Ascending aorta (tissue), 2 donors: ENCODE results near the gene NTM. TPM values are rescaled to one million over a fixed set of nuclear protein-coding genes. Genes with fewer than 3 reads are reported as not detected.

ENCODE experiments used
- DNase-seq, 2 donors: peaks; one replicate each; pipeline ENCODE4 v3.0.0-alpha.2; 2019; ENCODE audit warnings: low spot score in 2 of 2
- H3K27ac ChIP-seq, 2 donors: fragments of 200-600 bp; sonication (generic); one replicate each; pipeline ENCODE4 v1.5.1; 2016 to 2017; ENCODE audit warnings: mild to moderate bottlenecking in 1 of 2
- H3K27me3 ChIP-seq: fragments of 200-600 bp; sonication (generic); one replicate; pipeline ENCODE4 v1.5.1; 2017
- H3K36me3 ChIP-seq, 2 donors: fragments of 200-600 bp; sonication (generic); one replicate each; pipeline ENCODE4 v1.5.1; 2016
- H3K4me1 ChIP-seq, 2 donors: fragments of 200-600 bp; sonication (generic); one replicate each; pipeline ENCODE4 v1.5.1; 2016 to 2017; ENCODE audit warnings: mild to moderate bottlenecking in 1 of 2
- H3K4me3 ChIP-seq, 2 donors: fragments of 200-600 bp; sonication (generic); one replicate each; pipeline ENCODE4 v1.5.1; 2016 to 2017; ENCODE audit warnings: mild to moderate bottlenecking in 1 of 2
- H3K9me3 ChIP-seq, 2 donors: fragments of 200-600 bp; sonication (generic); one replicate each; pipeline ENCODE4 v1.5.1; 2016
- CTCF ChIP-seq, 3 experiments: fragments of 200-600 bp in 2 of 3; fragments of 450-650 bp in 1 of 3; sonication (generic) in 2 of 3; IDR thresholded peaks; one replicate each; pipeline ENCODE4 v1.5.1; 2016 to 2019; ENCODE audit warnings: antibody characterized with exemption in 3 of 3, mild to moderate bottlenecking in 1 of 3, moderate library complexity in 1 of 3
- intact Hi-C: fragments of 100-400 bp; cut with DNase I; formaldehyde crosslinking; loops from one replicate; pipeline ENCODE4 v1.15.1; 2023
- total RNA-seq: library from RNA; depleted of rRNA; stranded (reverse); fragments of >200 nt; gene quantifications from one replicate; pipeline ENCODE4 v1.1.0, GENCODE V29; 2016

The NTM gene
- total RNA-seq, 1 donor from 2014 or later, result not detected

DNA sequence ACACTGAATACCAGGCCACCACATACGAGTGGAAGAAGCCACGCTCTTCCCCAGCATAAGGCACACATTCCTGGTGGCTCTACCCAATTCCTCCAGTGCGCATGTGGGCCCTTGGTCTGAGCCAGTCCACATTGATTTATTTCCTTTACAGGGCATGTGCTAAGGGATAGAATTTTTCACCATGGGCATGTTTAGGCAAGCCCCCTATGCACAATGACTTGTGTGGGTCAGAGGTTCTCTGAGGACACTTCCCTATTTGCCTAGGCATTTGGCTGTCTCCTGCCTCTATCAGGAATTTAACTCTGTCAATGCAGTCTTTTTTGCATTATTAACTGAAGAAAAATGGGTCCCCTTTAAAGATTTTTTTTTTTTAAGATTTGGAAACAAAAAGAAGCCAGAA lies 718.1 kb downstream of the NTM start:
- no peaks in the 10 kb centered on the region for H3K27me3 ChIP-seq
- H3K4me3 ChIP-seq, result no peak overlapping the region
- no peak for DNase-seq
- TF ChIP-seq CTCF (IDR thresholded peaks at IDR 0.05), result no peak
- intact Hi-C loops, result no loop called here
- no peaks in the 10 kb centered on the region for H3K4me1 ChIP-seq
- no peaks in the 10 kb centered on the region for H3K36me3 ChIP-seq
- no peak overlapping the region for H3K27ac ChIP-seq
- peaks cover 0 to 10% of the 10 kb centered on the region in 2 donors for H3K9me3 ChIP-seq

- H3K27ac ChIP-seq, result no peak overlapping the region
- no peaks in the 10 kb centered on the region for H3K36me3 ChIP-seq
- DNase-seq, result no peak
- intact Hi-C loops, result no loop called here
- H3K9me3 ChIP-seq, result no peaks in the 10 kb centered on the region
- no peak for TF ChIP-seq CTCF (IDR thresholded peaks at IDR 0.05)
- no peak overlapping the region for H3K4me3 ChIP-seq
- no peaks in the 10 kb centered on the region for H3K27me3 ChIP-seq
- no peaks in the 10 kb centered on the region for H3K4me1 ChIP-seq
Measured at GRCh38 chr11:132093536-132094259, 723.3 kb downstream of the NTM start.

DNA sequence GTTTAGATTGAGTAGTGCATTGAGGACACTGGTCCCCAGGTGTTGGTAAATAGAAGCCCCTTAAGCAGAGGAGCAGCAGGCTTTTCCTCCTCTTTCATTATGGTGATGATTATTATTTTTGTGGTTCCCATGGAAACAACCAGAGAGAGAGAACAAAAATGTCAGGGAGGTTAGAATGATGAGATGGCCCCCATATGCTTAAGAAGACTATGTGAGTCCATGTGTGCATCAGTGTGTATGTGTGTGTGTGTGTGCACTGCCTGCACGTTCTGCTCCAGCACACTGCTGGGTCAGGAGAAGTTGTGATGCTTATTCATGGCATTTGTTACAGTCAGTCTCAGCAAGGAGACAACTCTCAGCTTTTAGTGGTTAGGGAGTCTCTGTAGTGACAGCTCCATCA lies 724.2 kb downstream of the NTM start:
- H3K27me3 ChIP-seq, result no peaks in the 10 kb centered on the region
- TF ChIP-seq CTCF (IDR thresholded peaks at IDR 0.05), result no peak
- no peak overlapping the region for H3K27ac ChIP-seq
- H3K4me3 ChIP-seq, result no peak overlapping the region
- H3K4me1 ChIP-seq, result no peaks in the 10 kb centered on the region
- no peaks in the 10 kb centered on the region for H3K9me3 ChIP-seq
- no peak for DNase-seq
- intact Hi-C loops, result no loop called here
- no peaks in the 10 kb centered on the region for H3K36me3 ChIP-seq

DNA sequence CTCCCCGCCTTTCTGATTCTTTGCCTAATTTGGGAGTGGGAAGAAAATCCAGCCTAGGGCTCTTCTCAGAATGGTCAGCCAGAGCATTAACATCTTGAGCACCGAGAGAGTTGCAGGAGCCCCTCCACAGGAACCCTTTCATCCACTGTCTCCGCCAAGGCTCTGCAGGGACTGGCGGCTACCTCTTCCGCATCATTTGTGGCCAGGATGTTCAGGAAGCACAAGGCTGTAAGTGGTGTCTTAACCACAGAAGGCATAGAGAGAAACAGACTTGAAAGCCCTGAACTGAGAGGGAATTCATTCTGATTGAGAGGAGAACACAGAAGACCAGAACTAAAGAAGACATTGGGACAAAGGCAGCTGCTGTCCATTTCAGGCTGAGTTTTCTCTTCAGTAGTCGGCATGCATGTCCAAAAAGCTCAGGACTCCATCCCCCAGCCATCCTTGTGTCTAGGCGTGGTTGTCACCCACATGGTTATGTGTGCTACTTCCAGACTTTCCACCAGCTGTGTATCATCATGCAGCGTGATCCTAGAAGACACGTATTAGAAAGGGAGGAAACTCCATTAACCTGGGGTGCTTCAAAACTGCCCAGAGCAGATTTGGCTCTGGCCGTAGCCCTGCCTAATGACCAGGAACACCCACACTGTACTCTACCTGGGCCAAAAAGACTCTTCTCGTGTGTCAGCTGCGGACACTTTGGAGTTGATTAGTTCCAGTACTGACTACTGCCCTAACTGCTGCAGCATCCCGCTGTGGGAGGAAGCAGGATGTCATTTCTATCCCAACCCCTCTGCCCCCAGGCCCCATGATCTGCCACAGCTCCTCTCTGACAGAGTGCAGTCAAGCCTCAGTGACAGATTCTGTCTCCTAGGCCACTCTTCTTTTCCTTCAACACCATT lies 725.1 kb downstream of the NTM start:
- intact Hi-C loops, result no loop called here
- no peak overlapping the region for H3K4me3 ChIP-seq
- no peak for TF ChIP-seq CTCF (IDR thresholded peaks at IDR 0.05)
- no peaks in the 10 kb centered on the region for H3K27me3 ChIP-seq
- no peaks in the 10 kb centered on the region for H3K4me1 ChIP-seq
- no peak overlapping the region for H3K27ac ChIP-seq
- no peak for DNase-seq
- H3K9me3 ChIP-seq, result no peaks in the 10 kb centered on the region
- no peaks in the 10 kb centered on the region for H3K36me3 ChIP-seq

- no peak overlapping the region for H3K27ac ChIP-seq
- H3K27me3 ChIP-seq, result no peaks in the 10 kb centered on the region
- TF ChIP-seq CTCF (IDR thresholded peaks at IDR 0.05), result no peak
- intact Hi-C loops, result no loop called here
- no peak overlapping the region for H3K4me3 ChIP-seq
- no peaks in the 10 kb centered on the region for H3K36me3 ChIP-seq
- no peaks in the 10 kb centered on the region for H3K4me1 ChIP-seq
- no peak for DNase-seq
- no peaks in the 10 kb centered on the region for H3K9me3 ChIP-seq
Measured at GRCh38 chr11:132096132-132096825, 725.9 kb downstream of the NTM start.
